MM.1S (cell line): ENCODE measurements around the gene TBC1D20.
"Not testable (repeated sequence)": the region's sequence is repeated elsewhere in the genome, so short reads cannot be mapped to it uniquely, and the experiment has no call there.

Experiments
- EZH2 ChIP-seq: fragments of 300-600 bp; sonication (generic); optimal IDR thresholded peaks from 2 replicates; pipeline ENCODE3; 2017; ENCODE audit warnings: low read depth, mild to moderate bottlenecking, antibody characterized with exemption, low read length, mixed read lengths
- EZH2phosphoT487 ChIP-seq: fragments of 300-600 bp; sonication (generic); IDR thresholded peaks from 2 replicates; pipeline ENCODE4 v1.6.1; 2018; ENCODE audit warnings: antibody characterized with exemption, low read length
- TF ChIP-seq, protein P1 (sequence below): fragments of 300-600 bp; sonication (generic); IDR thresholded peaks from 2 replicates; pipeline ENCODE4 v1.5.1; 2016; ENCODE audit warnings: antibody characterized with exemption, low read length, mixed read lengths

GRCh38 chr20:393296-393695, 69.0 kb downstream of the TBC1D20 start:
- TF ChIP-seq, protein P1, sequence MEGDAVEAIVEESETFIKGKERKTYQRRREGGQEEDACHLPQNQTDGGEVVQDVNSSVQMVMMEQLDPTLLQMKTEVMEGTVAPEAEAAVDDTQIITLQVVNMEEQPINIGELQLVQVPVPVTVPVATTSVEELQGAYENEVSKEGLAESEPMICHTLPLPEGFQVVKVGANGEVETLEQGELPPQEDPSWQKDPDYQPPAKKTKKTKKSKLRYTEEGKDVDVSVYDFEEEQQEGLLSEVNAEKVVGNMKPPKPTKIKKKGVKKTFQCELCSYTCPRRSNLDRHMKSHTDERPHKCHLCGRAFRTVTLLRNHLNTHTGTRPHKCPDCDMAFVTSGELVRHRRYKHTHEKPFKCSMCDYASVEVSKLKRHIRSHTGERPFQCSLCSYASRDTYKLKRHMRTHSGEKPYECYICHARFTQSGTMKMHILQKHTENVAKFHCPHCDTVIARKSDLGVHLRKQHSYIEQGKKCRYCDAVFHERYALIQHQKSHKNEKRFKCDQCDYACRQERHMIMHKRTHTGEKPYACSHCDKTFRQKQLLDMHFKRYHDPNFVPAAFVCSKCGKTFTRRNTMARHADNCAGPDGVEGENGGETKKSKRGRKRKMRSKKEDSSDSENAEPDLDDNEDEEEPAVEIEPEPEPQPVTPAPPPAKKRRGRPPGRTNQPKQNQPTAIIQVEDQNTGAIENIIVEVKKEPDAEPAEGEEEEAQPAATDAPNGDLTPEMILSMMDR: not testable (repeated sequence)
- TF ChIP-seq EZH2phosphoT487, EZH2: not testable (repeated sequence)
